ENCODE data around the gene CDH13.

- TF ChIP-seq CTCF (IDR thresholded peaks at IDR 0.05; ENCODE audit: borderline replicate concordance, extremely low read depth, low read length, poor library complexity, severe bottlenecking) (no peak), EZH2 (IDR thresholded peaks at IDR 0.05; ENCODE audit: borderline replicate concordance, low read depth, low read length, severe bottlenecking) (no peak)
Observed at GRCh38 chr16:82943371-82943770, 316.6 kb downstream of the CDH13 start.
